Liver (tissue), 3 donors: ENCODE data around the gene GALNT10.

ENCODE experiments used
- CTCF ChIP-seq: fragments of 150-350 bp; IDR thresholded peaks from 2 replicates; pipeline ENCODE4 v1.5.1; 2017; ENCODE audit warnings: improper control_type of control experiment, low read depth, low read length; ENCODE audit not compliant: missing input control
- FOXA1 ChIP-seq: IDR thresholded peaks from 2 replicates; pipeline ENCODE4 v1.6.1; 2016; ENCODE audit warnings: antibody characterized with exemption
- JUND ChIP-seq, 2 donors: IDR thresholded peaks; 2 replicates each; pipeline ENCODE4 v1.6.1; 2016; ENCODE audit warnings: antibody characterized with exemption in 2 of 2
- MAX ChIP-seq: IDR thresholded peaks from 2 replicates; pipeline ENCODE4 v1.6.1; 2016; ENCODE audit warnings: antibody characterized with exemption
- NR2F2 ChIP-seq: IDR thresholded peaks from 2 replicates; pipeline ENCODE4 v1.6.1; 2016; ENCODE audit warnings: antibody characterized with exemption
- SP1 ChIP-seq: IDR thresholded peaks from 2 replicates; pipeline ENCODE4 v1.6.1; 2018; ENCODE audit warnings: antibody characterized with exemption, mild to moderate bottlenecking
- TF ChIP-seq, protein P1 (sequence below): IDR thresholded peaks from 2 replicates; pipeline ENCODE4 v1.6.1; 2016; ENCODE audit warnings: antibody characterized with exemption, mild to moderate bottlenecking
- donor health status: healthy.
- donor health status: healthy.

GRCh38 chr5:154315196-154315595 is 124.7 kb downstream of the GALNT10 start:
- no peak for TF ChIP-seq FOXA1
- TF ChIP-seq CTCF = no peak
- TF ChIP-seq, protein P1, sequence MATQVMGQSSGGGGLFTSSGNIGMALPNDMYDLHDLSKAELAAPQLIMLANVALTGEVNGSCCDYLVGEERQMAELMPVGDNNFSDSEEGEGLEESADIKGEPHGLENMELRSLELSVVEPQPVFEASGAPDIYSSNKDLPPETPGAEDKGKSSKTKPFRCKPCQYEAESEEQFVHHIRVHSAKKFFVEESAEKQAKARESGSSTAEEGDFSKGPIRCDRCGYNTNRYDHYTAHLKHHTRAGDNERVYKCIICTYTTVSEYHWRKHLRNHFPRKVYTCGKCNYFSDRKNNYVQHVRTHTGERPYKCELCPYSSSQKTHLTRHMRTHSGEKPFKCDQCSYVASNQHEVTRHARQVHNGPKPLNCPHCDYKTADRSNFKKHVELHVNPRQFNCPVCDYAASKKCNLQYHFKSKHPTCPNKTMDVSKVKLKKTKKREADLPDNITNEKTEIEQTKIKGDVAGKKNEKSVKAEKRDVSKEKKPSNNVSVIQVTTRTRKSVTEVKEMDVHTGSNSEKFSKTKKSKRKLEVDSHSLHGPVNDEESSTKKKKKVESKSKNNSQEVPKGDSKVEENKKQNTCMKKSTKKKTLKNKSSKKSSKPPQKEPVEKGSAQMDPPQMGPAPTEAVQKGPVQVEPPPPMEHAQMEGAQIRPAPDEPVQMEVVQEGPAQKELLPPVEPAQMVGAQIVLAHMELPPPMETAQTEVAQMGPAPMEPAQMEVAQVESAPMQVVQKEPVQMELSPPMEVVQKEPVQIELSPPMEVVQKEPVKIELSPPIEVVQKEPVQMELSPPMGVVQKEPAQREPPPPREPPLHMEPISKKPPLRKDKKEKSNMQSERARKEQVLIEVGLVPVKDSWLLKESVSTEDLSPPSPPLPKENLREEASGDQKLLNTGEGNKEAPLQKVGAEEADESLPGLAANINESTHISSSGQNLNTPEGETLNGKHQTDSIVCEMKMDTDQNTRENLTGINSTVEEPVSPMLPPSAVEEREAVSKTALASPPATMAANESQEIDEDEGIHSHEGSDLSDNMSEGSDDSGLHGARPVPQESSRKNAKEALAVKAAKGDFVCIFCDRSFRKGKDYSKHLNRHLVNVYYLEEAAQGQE = no peak
- TF ChIP-seq SP1 = no peak
- no peak for TF ChIP-seq JUND (IDR thresholded peaks at IDR 0.05)
- no peak for TF ChIP-seq NR2F2
- no peak for TF ChIP-seq MAX
